Transverse colon (tissue), 4 donors: ENCODE data around the gene RNF215. TPM values are rescaled to one million over a fixed set of nuclear protein-coding genes. Genes with fewer than 3 reads are reported as not detected.
"Not testable (repeated sequence)": the region's sequence is repeated elsewhere in the genome, so short reads cannot be mapped to it uniquely, and the experiment has no call there.

Experiments
- DNase-seq: peaks from one replicate; pipeline ENCODE4 v3.0.0-alpha.2; 2019
- H3K27ac ChIP-seq, 4 donors: fragments of 200-600 bp; sonication (generic); 2 replicates each; pipeline ENCODE4 v1.5.1; 2016 to 2018; ENCODE audit warnings: inconsistent platforms in 4 of 4
- H3K27me3 ChIP-seq: fragments of 200-600 bp; sonication (generic); 2 replicates; pipeline ENCODE4 v1.5.1; 2017; ENCODE audit warnings: inconsistent platforms
- H3K36me3 ChIP-seq, 4 donors: fragments of 200-600 bp; sonication (generic); 2 replicates each; pipeline ENCODE4 v1.5.1; 2017 to 2019; ENCODE audit warnings: inconsistent platforms in 4 of 4
- H3K4me1 ChIP-seq, 4 donors: fragments of 200-600 bp; sonication (generic); 2 replicates each; pipeline ENCODE4 v1.5.1; 2017 to 2020; ENCODE audit warnings: inconsistent platforms in 4 of 4
- H3K4me3 ChIP-seq, 4 donors: fragments of 200-600 bp; sonication (generic); 1 replicate in 1 of 4; 2 replicates in 3 of 4; pipeline versions ENCODE4 v1.5.1 to v1.6.1; 2017 to 2019; ENCODE audit warnings: inconsistent platforms in 4 of 4
- H3K9me3 ChIP-seq, 2 donors: fragments of 200-600 bp; sonication (generic); 2 replicates each; pipeline ENCODE4 v1.5.1; 2017 to 2019; ENCODE audit warnings: inconsistent platforms in 2 of 2
- EP300 ChIP-seq: sonication (generic); formaldehyde crosslinking; IDR thresholded peaks from one replicate; pipeline ENCODE4 v1.6.1; 2017; ENCODE audit warnings: antibody characterized with exemption, low read depth
- POLR2A ChIP-seq: fragments of 450-650 bp; IDR thresholded peaks from one replicate; pipeline ENCODE4 v1.6.1; 2016; ENCODE audit warnings: antibody characterized with exemption, mild to moderate bottlenecking, moderate library complexity
- POLR2AphosphoS5 ChIP-seq, 3 donors: sonication (generic); formaldehyde crosslinking; IDR thresholded peaks; one replicate each; pipeline ENCODE4 v1.6.1; 2016; ENCODE audit warnings: antibody characterized with exemption in 3 of 3
- WGBS, 2 donors: methylation state at CpG; one replicate each; pipeline ENCODE4 v1.1.5; 2018; ENCODE audit warnings: low coverage in 1 of 2; 5-methylcytosine and 5-hydroxymethylcytosine counted together
- in situ Hi-C, 4 donors: fragments of 200-750 bp; cut with MboI; loops; one replicate each; pipeline versions ENCODE4 v1.15.0 to v1.15.1; 2017; ENCODE audit warnings: low sequenced_read_pairs in 3 of 4, low pct_ligation_motif_present in 1 of 4, low pct_unique_long_range_greater_than_20kb in 1 of 4
- intact Hi-C: fragments of 100-400 bp; cut with DNase I; formaldehyde crosslinking; loops from one replicate; pipeline ENCODE4 v1.15.1; 2023; ENCODE audit warnings: low total_unique reads
- total RNA-seq, 4 donors: library from RNA; depleted of rRNA; stranded (reverse); fragments of >200 nt; gene quantifications; one replicate each; pipeline ENCODE4 v1.1.0, GENCODE V29; 2016
- TF ChIP-seq, protein P1 (sequence below), 5 experiments: fragments of 200-600 bp in 3 of 5; fragments of 450-650 bp in 2 of 5; sonication (generic) in 3 of 5; IDR thresholded peaks; 1 replicate in 2 of 5; 2 replicates in 3 of 5; pipeline ENCODE4 v1.5.1; 2016 to 2017; ENCODE audit warnings: antibody characterized with exemption in 5 of 5, inconsistent platforms in 3 of 5, mild to moderate bottlenecking in 2 of 5, moderate library complexity in 1 of 5

The RNF215 gene
- total RNA-seq, 4 donors from 2014 or later, result 3.2 to 65.5 (median 9.8) TPM

DNA sequence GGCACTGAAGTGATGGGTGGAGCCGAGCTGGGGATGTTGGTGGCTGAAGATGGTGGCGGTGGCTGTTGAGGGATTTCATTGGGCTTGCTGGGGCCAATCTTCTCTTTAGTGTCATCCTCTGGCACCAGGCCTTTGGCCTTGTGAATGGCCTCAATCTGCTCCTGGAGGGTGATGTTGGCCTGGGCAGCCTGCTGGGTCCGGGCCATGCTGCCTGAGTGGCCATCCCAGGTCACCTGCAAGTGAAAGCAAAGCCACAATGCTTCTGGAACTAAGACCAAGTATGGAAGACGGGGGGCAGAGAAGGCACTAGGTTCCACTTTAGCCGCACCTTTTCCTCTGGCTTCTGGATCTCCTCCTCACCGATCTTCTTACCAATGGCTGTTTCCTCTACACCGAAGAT lies 48.4 kb downstream of the RNF215 start:
- H3K9me3 ChIP-seq, result no peaks in the 10 kb centered on the region
- DNase-seq, result no peak
- no peak overlapping the region for H3K27ac ChIP-seq
- no peak overlapping the region for H3K4me3 ChIP-seq
- 94 to 100% methylated on average over 3 to 7 of the region's 7 CpGs for WGBS, 2 donors
- TF ChIP-seq POLR2AphosphoS5 (IDR thresholded peaks at IDR 0.05) (no peak), POLR2A (no peak), EP300 (no peak)
- TF ChIP-seq, protein P1, sequence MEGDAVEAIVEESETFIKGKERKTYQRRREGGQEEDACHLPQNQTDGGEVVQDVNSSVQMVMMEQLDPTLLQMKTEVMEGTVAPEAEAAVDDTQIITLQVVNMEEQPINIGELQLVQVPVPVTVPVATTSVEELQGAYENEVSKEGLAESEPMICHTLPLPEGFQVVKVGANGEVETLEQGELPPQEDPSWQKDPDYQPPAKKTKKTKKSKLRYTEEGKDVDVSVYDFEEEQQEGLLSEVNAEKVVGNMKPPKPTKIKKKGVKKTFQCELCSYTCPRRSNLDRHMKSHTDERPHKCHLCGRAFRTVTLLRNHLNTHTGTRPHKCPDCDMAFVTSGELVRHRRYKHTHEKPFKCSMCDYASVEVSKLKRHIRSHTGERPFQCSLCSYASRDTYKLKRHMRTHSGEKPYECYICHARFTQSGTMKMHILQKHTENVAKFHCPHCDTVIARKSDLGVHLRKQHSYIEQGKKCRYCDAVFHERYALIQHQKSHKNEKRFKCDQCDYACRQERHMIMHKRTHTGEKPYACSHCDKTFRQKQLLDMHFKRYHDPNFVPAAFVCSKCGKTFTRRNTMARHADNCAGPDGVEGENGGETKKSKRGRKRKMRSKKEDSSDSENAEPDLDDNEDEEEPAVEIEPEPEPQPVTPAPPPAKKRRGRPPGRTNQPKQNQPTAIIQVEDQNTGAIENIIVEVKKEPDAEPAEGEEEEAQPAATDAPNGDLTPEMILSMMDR (IDR thresholded peaks at IDR 0.05), result no peak
- in situ Hi-C loops, result no loop called here
- intact Hi-C loops, result no loop called here
- H3K4me1 ChIP-seq, result peaks cover under 1 to 6% (median 1%) of the 10 kb centered on the region in 4 donors
- peaks cover 0 to 98% (median 48%) of the 10 kb centered on the region in 4 donors for H3K36me3 ChIP-seq
- H3K27me3 ChIP-seq, result no peaks in the 10 kb centered on the region

DNA sequence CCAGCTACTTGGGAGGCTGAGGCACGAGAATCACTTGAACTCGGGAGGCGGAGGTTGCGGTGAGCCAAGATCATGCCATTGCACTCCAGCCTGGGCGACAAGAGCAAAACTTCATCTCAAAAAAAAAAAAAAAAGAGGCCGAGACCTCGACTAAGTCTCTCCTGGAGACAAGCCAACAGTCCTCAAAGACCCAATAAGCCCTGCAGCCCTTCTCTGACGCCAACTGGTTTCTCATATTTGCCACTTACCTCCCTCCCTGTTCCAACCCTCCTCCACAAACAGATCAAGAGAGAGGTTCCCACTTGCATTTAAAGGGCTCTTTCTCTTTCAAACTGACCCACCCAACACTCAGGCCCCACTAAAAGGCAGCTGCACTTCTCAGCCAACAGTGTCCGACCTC lies 48.9 kb downstream of the RNF215 start:
- DNase-seq, H3K27ac ChIP-seq, H3K9me3 ChIP-seq, H3K4me3 ChIP-seq, in situ Hi-C loops, H3K27me3 ChIP-seq, intact Hi-C loops: not testable (repeated sequence)
- 69 to 87% methylated on average over 3 to 9 of the region's 9 CpGs for whole genome bisulfite sequencing, 2 donors
- peaks cover 4 to 10% (median 6%) of the 10 kb centered on the region in 4 donors for H3K4me1 ChIP-seq
- peaks cover 0 to 94% (median 47%) of the 10 kb centered on the region in 4 donors for H3K36me3 ChIP-seq

DNA sequence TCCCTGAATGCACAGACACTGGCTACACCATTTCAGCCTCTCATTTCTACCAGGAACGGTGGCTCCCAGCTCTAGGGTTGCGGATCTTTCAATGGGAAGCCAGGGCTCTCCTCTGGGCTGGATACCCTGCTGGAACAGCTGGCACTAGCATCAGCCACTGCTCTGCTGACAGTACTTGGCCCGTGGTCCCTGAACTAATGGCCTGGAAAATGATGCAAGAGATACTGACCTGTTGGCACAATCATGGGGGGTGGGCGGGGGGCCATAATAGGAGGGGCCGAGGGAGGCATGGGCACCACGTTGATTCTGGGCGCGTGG lies 49.8 kb downstream of the RNF215 start:
- no peaks in the 10 kb centered on the region for H3K27me3 ChIP-seq
- H3K4me3 ChIP-seq, result no peak overlapping the region
- no peak for DNase-seq
- no peak overlapping the region for H3K27ac ChIP-seq
- TF ChIP-seq, protein P1 (IDR thresholded peaks at IDR 0.05), result no peak
- no peak for TF ChIP-seq EP300
- no peak for TF ChIP-seq POLR2AphosphoS5 (IDR thresholded peaks at IDR 0.05)
- TF ChIP-seq POLR2A, result no peak
- intact Hi-C loops (no loop called here), in situ Hi-C loops (no loop called here)
- 86 to 100% methylated on average over 3 to 8 of the region's 8 CpGs for WGBS, 2 donors
- H3K9me3 ChIP-seq, result no peaks in the 10 kb centered on the region
- peaks cover 4 to 17% (median 15%) of the 10 kb centered on the region in 4 donors for H3K4me1 ChIP-seq
- H3K36me3 ChIP-seq, result peaks cover 0 to 86% (median 42%) of the 10 kb centered on the region in 4 donors

DNA sequence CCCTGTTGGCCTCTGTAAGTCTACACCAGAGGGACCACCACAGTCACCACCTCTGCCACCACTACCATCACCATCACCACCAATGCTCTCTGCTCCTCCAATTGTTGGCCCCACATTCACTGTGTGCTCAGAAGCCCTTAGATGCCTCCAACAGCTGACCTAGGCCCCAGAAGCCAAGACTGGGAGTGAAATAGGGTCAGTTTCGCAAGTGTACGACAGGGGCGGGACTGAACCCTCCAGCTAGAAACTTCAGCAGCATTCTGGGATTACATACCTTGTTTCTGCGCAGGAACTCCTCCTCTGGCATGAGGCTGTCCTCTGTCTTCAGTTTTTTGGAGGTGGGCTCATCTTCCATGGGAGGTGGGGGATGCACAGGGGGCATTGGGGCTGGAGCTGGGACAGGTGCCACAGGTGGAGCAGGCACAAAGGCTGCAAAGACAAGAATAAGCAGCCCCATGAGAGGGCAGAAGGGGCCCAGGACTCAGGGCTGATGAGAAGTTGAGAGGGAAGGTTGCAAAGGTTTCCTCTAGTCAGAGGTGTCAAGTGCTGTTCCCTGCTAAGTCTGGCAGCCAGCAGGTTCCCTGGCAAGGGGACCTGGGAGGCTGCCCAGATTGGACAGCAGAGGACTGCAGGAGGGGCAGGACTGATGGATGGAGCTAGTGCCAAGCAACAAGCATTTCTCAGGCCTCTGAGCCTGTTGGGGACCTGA lies 50.3 kb downstream of the RNF215 start:
- intact Hi-C loops, result no loop called here
- Histone ChIP-seq H3K9me3 (no peaks in the 10 kb centered on the region), H3K4me1 (peaks cover 4 to 17% (median 15%) of the 10 kb centered on the region in 4 donors), H3K27ac (no peak overlapping the region), H3K27me3 (no peaks in the 10 kb centered on the region), H3K4me3 (no peak overlapping the region), H3K36me3 (peaks cover 0 to 86% (median 40%) of the 10 kb centered on the region in 4 donors)
- WGBS, 2 donors, result 80 to 98% methylated on average over 3 to 4 of the region's 4 CpGs
- in situ Hi-C loops, result no loop called here
- TF ChIP-seq, protein P1 (IDR thresholded peaks at IDR 0.05), result no peak
- TF ChIP-seq POLR2AphosphoS5 (IDR thresholded peaks at IDR 0.05) (no peak), EP300 (no peak), POLR2A (no peak)
- DNase-seq, result no peak
